ENCODE measurements around the gene PCMTD2.

Gene PCMTD2

DNA sequence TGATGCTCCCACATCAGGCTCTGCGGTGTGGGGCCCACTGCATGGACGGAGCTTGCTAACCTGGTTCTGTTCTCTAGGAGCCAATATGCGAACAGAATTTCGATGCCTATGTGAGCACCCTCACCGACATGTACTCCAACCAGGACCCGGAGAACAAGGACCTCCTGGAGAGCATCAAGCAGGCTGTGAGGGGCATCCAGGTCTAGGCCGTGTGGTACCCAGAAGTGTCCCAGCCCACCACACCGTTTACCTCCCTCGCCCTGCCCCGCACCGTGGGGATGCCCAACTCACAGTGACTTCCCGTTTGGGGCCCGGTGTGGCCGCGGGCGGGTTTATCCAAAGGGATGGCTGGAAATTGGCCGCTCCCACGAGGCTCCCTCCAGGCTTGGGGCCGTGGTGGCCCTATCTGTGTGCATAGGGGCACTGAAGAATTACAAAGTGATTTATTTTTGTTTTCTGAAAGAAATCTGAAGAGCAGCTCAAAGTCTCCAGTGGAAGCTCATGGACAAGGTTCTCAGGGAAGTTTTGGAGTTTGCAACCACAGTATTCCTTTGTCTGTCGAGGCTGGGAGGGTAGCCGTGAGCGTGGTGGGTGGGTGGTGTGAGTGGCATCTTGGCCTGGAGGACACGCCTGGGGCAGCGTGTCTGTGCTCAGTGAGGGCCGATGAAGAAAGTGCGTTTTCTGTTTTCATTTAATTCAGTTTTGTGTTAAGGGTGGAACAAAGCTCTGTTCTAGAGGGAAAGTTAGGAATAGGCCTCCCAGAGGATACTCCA is 15.1 kb upstream of the PCMTD2 start:
- Mint-ChIP-seq H3K36me3 (ENCODE audit: low read depth) (no peaks in the 10 kb centered on the region), H3K4me3 (no peak overlapping the region), H3K27ac (no peak overlapping the region), H3K9me3 (no peaks in the 10 kb centered on the region), H3K27me3 (no peaks in the 10 kb centered on the region), H3K4me1 (ENCODE audit: low read depth) (peaks cover under 1% of the 10 kb centered on the region)

GRCh38 chr20:64241061-64241460 is 14.5 kb upstream of the PCMTD2 start:
- Mint-ChIP-seq H3K4me3 (no peak overlapping the region), H3K9me3 (no peaks in the 10 kb centered on the region), H3K27ac (no peak overlapping the region), H3K36me3 (ENCODE audit: low read depth) (no peaks in the 10 kb centered on the region), H3K27me3 (no peaks in the 10 kb centered on the region), H3K4me1 (ENCODE audit: low read depth) (peaks cover 4% of the 10 kb centered on the region)

- no peaks in the 10 kb centered on the region for H3K36me3 Mint-ChIP-seq (ENCODE audit: low read depth)
- H3K4me3 Mint-ChIP-seq = no peak overlapping the region
- H3K4me1 Mint-ChIP-seq (ENCODE audit: low read depth) = peaks cover 4% of the 10 kb centered on the region
- no peaks in the 10 kb centered on the region for H3K9me3 Mint-ChIP-seq
- H3K27me3 Mint-ChIP-seq = no peaks in the 10 kb centered on the region
- no peak overlapping the region for H3K27ac Mint-ChIP-seq
These were observed 13.3 kb upstream of the PCMTD2 start for GRCh38 chr20:64242003-64242796.

- Mint-ChIP-seq H3K27me3 (no peaks in the 10 kb centered on the region), H3K4me1 (ENCODE audit: low read depth) (peaks cover 4% of the 10 kb centered on the region), H3K36me3 (ENCODE audit: low read depth) (no peaks in the 10 kb centered on the region), H3K9me3 (no peaks in the 10 kb centered on the region), H3K27ac (no peak overlapping the region), H3K4me3 (no peak overlapping the region)
These were observed 12.6 kb upstream of the PCMTD2 start for GRCh38 chr20:64242797-64243475.

DNA sequence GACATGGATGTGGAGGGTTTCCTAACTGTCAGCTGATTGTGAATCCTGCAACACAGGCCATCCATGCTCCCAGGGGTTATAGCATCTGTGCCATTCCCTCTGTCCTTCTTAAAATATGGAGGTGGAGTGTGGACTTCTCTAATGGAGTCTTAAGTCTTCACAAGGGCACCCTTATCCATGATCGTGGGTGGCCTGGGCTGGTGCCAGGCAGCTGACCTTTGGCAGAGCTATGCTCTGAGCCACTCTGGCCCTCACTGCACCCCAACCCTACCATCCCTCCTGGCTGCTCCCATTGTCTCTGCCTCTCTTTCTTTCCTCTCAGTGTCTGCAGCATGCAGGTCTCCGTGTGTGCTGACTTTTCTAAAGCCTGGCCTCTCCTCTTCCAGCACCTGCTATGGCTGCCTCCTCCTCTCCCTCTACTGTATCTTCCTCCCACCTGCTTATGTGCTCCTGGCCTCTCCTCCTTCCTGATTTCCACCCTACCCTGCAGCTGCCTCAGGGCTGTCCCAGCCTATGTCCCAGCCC is 11.2 kb upstream of the PCMTD2 start:
- Mint-ChIP-seq H3K27ac (no peak overlapping the region), H3K4me1 (ENCODE audit: low read depth) (peaks cover 4% of the 10 kb centered on the region), H3K4me3 (no peak overlapping the region), H3K36me3 (ENCODE audit: low read depth) (no peaks in the 10 kb centered on the region), H3K9me3 (no peaks in the 10 kb centered on the region), H3K27me3 (no peaks in the 10 kb centered on the region)

- H3K36me3 Mint-ChIP-seq (ENCODE audit: low read depth) = no peaks in the 10 kb centered on the region
- no peak overlapping the region for H3K4me3 Mint-ChIP-seq
- no peaks in the 10 kb centered on the region for H3K9me3 Mint-ChIP-seq
- no peak overlapping the region for H3K27ac Mint-ChIP-seq
- peaks cover 4% of the 10 kb centered on the region for H3K4me1 Mint-ChIP-seq (ENCODE audit: low read depth)
- peaks cover 2% of the 10 kb centered on the region for H3K27me3 Mint-ChIP-seq
These were observed 10.5 kb upstream of the PCMTD2 start for GRCh38 chr20:64244870-64245603.

DNA sequence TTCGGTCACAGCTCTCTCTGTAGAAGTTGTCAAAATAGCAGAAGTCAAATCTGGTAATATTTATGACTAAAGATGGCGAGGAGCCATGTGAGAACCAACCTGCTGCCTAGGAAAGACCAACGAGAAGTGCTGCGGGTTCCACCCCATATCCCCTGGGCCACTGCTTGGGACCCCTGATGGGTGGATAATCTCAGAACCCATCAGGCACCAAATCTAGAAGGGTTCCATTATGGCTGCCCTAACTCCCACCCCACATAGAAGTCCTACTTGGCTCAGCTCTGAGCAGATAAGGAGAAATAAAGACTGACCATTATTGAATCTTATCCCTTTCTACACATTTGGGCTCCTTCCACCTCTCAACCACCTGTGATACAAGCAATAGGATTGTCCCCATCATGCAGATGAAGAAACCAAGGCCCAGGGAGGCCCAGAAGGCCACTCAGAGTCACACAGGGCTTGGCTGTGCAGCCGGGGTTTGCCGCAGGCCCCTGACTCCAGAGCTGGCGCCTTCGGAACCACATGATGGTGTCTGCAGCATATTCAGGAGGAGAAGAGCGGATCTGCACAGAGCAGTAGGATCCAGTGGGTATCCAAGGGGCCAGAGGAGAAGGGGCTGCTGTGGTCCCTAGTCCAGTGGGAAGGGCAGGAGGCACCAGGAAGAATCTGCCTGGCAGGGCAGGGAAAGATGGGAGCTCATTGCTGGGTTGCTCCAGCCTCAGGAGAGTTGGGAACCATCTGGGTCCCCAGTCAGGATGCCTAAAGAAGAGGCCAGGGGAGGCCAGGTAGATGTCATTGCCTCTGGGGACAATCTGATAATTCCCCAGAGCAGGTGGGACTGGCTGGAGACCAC is 9.6 kb upstream of the PCMTD2 start:
- H3K27ac Mint-ChIP-seq = no peak overlapping the region
- no peaks in the 10 kb centered on the region for H3K36me3 Mint-ChIP-seq (ENCODE audit: low read depth)

GRCh38 chr20:64246616-64247306 is 8.8 kb upstream of the PCMTD2 start:
- H3K9me3 Mint-ChIP-seq = no peaks in the 10 kb centered on the region
- H3K27me3 Mint-ChIP-seq = peaks cover 12% of the 10 kb centered on the region
- H3K27ac Mint-ChIP-seq = no peak overlapping the region
- H3K4me1 Mint-ChIP-seq (ENCODE audit: low read depth) = peaks cover 4% of the 10 kb centered on the region
- no peaks in the 10 kb centered on the region for H3K36me3 Mint-ChIP-seq (ENCODE audit: low read depth)
- H3K4me3 Mint-ChIP-seq = no peak overlapping the region

More for the DNA sequence above, 9.6 kb upstream of the PCMTD2 start:
- no peak overlapping the region for H3K4me3 Mint-ChIP-seq
- H3K27me3 Mint-ChIP-seq = peaks cover 8% of the 10 kb centered on the region
- H3K4me1 Mint-ChIP-seq (ENCODE audit: low read depth) = peaks cover 4% of the 10 kb centered on the region
- H3K9me3 Mint-ChIP-seq = no peaks in the 10 kb centered on the region

DNA sequence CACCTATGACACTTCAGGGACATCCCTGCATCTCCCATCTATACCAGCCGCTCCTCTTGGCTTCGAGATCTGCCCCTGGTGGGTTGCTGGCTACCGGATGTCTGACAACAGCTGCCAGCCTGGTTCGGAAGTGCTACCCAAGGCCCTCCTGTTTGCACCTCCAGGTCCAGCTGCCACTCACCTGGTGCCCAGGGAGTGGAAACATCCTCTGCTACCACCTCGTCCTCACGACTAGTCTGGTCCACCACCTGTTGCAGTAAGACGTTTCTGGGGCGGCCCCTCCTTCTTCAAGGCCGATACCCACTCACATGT is 8.3 kb upstream of the PCMTD2 start:
- H3K4me3 Mint-ChIP-seq = no peak overlapping the region
- H3K27me3 Mint-ChIP-seq = peaks cover 12% of the 10 kb centered on the region

GRCh38 chr20:64247970-64248841 is 7.3 kb upstream of the PCMTD2 start:
- H3K36me3 Mint-ChIP-seq (ENCODE audit: low read depth) = no peaks in the 10 kb centered on the region
- no peak overlapping the region for H3K27ac Mint-ChIP-seq
- peaks cover 12% of the 10 kb centered on the region for H3K27me3 Mint-ChIP-seq
- H3K9me3 Mint-ChIP-seq = no peaks in the 10 kb centered on the region
- no peak overlapping the region for H3K4me3 Mint-ChIP-seq
- peaks cover 4% of the 10 kb centered on the region for H3K4me1 Mint-ChIP-seq (ENCODE audit: low read depth)

More for the DNA sequence above, 8.3 kb upstream of the PCMTD2 start:
- no peaks in the 10 kb centered on the region for H3K9me3 Mint-ChIP-seq
- H3K27ac Mint-ChIP-seq = no peak overlapping the region
- peaks cover 4% of the 10 kb centered on the region for H3K4me1 Mint-ChIP-seq (ENCODE audit: low read depth)
- no peaks in the 10 kb centered on the region for H3K36me3 Mint-ChIP-seq (ENCODE audit: low read depth)

GRCh38 chr20:64250027-64250426 is 5.5 kb upstream of the PCMTD2 start:
- Mint-ChIP-seq H3K27ac (no peak overlapping the region), H3K36me3 (ENCODE audit: low read depth) (no peaks in the 10 kb centered on the region), H3K4me3 (no peak overlapping the region), H3K27me3 (peaks cover 12% of the 10 kb centered on the region), H3K4me1 (ENCODE audit: low read depth) (peaks cover 12% of the 10 kb centered on the region), H3K9me3 (no peaks in the 10 kb centered on the region)

DNA sequence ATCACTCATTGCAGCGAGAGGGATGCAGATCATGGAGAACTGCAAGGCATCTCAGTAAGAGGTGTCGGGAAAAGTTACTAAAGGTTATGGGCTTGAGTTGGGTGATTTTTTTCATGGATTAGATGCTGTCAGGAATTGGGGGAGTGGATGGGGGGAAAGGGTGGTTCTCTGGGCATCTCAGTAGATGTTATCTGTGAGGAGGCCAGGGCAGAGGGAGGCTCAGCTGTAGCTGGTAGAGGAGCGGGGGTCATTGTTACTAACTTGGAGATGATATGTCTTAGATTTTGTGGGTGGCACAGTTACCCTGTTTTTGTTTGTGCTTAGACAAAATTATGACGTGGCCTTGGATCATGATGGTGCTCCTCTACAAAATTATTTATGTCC is 2.6 kb upstream of the PCMTD2 start:
- H3K27ac Mint-ChIP-seq = no peak overlapping the region
- H3K36me3 Mint-ChIP-seq (ENCODE audit: low read depth) = no peaks in the 10 kb centered on the region
- peaks cover 30% of the 10 kb centered on the region for H3K4me1 Mint-ChIP-seq (ENCODE audit: low read depth)
- no peak overlapping the region for H3K4me3 Mint-ChIP-seq
- H3K27me3 Mint-ChIP-seq = peaks cover 12% of the 10 kb centered on the region
- no peaks in the 10 kb centered on the region for H3K9me3 Mint-ChIP-seq

- no peaks in the 10 kb centered on the region for H3K9me3 Mint-ChIP-seq
These were observed 2.1 kb upstream of the PCMTD2 start for GRCh38 chr20:64253443-64253842.

More at GRCh38 chr20:64253443-64253842, 2.1 kb upstream of the PCMTD2 start:
- H3K27ac Mint-ChIP-seq = no peak overlapping the region
- H3K36me3 Mint-ChIP-seq (ENCODE audit: low read depth) = no peaks in the 10 kb centered on the region
- H3K27me3 Mint-ChIP-seq = peaks cover 12% of the 10 kb centered on the region
- no peak overlapping the region for H3K4me3 Mint-ChIP-seq
- H3K4me1 Mint-ChIP-seq (ENCODE audit: low read depth) = peaks cover 34% of the 10 kb centered on the region
